Colon (tissue), 2 donors: ENCODE data around the gene PRRT2.
"Not testable (repeated sequence)": the region's sequence is repeated elsewhere in the genome, so short reads cannot be mapped to it uniquely, and the experiment has no call there.

Experiments used
- FAIRE-seq: peaks from 2 replicates; lab custom pipeline; 2012; peaks lifted over from hg19 to GRCh38; lab: Jason Lieb, UNC
- donor health status: control.
- donor health status: control.

PRRT2 gene

DNA sequence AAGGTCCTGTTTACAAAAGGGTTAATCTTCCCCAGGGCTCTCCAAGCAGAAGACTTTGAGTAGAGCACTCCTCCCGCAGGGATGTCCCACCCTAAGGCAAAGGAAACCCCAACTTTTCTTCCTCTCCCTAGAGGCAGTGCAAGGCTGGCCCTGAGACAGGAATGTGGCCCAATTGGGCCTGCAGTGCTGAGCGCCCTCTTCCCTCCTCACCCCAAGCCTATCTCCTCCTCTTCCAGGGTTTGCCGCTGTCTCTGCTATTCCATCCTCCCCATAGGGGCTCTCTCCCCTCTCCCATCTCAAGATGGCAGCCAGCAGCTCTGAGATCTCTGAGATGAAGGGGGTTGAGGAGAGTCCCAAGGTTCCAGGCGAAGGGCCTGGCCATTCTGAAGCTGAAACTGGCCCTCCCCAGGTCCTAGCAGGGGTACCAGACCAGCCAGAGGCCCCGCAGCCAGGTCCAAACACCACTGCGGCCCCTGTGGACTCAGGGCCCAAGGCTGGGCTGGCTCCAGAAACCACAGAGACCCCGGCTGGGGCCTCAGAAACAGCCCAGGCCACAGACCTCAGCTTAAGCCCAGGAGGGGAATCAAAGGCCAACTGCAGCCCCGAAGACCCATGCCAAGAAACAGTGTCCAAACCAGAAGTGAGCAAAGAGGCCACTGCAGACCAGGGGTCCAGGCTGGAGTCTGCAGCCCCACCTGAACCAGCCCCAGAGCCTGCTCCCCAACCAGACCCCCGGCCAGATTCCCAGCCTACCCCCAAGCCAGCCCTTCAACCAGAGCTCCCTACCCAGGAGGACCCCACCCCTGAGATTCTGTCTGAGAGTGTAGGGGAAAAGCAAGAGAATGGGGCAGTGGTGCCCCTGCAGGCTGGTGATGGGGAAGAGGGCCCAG is 1.0 kb downstream of the PRRT2 start:
- no peak for FAIRE-seq

DNA sequence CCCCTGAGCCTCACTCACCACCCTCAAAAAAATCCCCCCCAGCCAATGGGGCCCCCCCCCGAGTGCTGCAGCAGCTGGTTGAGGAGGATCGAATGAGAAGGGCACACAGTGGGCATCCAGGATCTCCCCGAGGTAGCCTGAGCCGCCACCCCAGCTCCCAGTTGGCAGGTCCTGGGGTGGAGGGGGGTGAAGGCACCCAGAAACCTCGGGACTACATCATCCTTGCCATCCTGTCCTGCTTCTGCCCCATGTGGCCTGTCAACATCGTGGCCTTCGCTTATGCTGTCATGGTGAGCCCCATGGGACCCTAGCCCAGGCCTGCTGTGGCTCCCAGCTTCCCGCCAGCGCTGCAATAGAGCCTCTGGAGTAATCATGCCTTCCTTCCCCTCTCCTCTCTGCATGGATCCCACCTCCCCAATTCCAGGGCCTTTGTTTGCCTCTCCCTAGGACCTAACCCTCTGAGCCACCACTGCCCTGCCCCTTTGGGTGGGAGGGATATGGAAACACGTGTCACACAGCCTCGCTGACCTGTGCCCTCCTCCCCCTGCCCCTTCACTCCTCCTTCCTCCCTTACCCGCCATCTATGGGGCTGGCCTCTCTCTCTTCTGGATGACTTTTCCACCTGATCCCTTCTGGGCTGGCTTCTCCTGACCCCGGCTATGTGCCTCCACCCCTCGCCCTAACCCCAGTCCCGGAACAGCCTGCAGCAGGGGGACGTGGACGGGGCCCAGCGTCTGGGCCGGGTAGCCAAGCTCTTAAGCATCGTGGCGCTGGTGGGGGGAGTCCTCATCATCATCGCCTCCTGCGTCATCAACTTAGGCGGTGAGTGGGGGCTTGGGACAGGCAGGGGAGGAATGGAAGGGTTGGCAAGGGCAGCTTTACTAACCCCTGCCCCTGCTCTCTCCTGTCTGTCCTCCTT is 1.9 kb downstream of the PRRT2 start:
- FAIRE-seq: no peak

DNA sequence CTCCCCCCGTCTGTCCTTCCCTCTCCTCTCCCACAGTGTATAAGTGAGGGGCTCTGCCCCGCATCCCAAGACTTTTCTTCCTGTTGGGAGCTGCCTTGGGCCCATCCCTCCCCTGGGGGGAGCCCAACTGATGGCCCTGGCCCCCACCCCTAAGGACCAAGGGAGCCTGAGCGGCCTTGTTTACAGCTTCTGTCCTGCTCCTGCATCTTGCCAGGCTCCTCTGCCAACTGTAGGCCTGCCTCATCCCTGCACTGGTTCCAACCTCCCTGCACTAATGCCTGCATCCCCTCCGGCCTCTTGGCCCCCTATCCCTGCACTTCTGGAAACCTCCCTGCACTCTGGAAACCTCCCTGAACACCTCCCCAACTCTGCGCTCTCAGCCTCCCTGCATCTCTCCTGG is 2.6 kb downstream of the PRRT2 start:
- no peak for FAIRE-seq

DNA sequence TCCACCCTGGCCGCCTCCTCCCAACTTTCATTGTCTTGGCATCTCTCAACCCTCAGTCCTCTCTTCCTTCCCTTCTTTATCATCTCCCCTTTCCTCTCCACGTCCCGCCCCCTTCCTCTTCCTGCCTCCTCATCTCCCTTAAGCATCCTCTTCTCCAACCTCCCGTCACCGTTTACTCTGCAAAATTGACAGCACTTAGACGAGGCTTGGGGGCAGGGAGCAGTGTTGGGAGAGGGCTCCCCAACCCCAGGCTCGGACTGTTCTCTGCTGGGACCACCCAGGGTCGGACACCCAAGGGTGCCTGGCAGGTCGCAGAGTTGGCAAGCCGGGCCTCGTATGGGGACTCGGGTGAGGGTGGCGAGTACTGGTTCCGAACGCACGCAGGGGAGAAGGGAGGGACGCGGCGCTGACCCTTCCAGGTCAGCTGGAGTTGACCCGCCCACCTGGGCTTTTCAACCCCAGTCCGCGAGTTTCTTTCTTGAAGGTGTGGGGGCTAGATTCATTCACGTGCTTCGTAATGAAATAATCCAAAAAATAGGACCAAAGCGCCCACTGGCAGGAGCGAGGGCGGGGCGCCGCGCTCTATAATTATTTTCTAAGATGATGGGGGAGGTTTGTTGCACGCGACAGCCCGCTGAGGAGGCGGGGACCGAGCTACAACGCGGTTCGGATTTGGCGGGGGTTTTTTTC is 3.2 kb downstream of the PRRT2 start:
- FAIRE-seq: no peak

DNA sequence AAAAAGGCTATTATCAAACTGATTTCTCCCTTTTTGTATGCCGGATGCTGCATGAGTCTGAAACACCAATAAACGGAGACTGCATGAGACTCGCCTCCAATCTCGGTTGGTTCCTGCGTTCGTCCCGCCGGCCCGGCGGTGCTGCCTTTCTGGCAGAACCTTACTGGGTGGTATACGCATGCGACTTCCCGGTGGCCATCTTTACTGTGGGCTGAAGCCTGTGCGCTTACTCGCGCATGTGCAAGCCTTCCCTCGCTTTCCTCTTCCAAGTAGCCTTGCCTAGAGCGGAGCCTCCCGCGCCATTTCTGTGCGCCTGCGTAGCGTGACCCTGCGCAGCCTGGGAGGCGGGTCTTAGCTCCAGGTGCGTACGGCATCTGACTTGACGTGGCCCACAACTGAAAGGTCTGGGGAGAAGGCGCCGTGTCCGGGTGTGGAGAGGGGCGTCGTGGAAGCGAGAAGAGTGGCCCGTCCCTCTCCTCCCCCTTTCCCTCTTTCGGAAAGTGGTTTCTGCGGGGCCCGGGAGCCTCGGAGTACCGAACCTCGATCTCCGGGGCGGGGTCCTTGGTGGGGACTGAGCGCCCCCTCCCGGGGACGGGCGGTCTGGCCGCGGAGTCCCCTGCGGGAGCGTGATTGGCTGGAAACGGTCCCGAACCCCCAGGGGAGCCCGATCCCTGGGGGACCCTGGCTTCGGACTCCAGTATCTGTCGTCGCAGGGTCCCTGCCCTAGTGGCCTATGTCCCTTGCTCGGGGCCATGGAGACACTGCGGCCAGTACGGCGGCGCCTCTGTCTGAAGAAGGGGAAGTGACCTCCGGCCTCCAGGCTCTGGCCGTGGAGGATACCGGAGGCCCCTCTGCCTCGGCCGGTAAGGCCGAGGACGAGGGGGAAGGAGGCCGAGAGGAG is 4.0 kb downstream of the PRRT2 start, which contains the start of gene PAGR1:
TSS of gene PAGR1 (plus strand) at position 360 of the 901 bp plus-strand sequence. CDS start at position 734, 374 bp downstream.
- FAIRE-seq: no peak

DNA sequence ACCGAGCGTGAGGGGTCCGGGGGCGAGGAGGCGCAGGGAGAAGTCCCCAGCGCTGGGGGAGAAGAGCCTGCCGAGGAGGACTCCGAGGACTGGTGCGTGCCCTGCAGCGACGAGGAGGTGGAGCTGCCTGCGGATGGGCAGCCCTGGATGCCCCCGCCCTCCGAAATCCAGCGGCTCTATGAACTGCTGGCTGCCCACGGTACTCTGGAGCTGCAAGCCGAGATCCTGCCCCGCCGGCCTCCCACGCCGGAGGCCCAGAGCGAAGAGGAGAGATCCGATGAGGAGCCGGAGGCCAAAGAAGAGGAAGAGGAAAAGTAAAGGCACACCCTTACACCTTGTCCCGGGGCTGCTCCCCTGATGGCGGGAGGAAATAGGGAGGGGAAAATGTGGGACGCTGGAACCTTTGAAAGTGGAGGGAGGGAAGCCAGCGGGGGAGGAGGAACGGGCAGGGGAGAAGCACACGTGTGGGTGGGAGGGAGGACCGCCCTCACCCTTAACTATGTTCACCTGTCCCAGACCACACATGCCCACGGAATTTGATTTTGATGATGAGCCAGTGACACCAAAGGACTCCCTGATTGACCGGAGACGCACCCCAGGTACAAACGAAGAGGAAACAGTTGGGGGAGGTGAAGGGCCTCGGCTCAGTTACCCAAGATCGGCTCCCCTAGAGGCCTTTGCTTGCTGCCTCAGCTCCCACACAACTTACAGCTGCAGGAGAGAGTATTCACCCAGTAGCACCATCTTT is 4.9 kb downstream of the PRRT2 start:
- no peak for FAIRE-seq

DNA sequence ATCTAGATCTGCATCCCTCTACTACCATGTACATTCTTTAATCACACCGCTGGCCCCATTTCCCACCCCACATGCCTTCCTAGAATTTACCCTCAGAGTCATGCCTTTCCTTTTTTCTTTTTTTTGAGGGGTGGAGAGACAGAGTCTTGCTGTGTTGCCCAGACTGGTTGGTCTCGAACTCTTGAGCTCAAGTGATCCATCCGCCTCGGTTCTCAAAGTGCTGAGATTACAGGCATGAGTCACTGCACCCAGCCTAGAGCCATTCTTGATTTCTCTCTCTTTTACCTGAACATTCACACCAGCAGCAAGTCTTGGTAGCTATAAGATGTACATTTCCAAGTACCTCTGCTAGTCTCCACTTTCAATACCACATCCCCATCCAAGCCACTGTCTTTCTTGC is 6.1 kb downstream of the PRRT2 start:
- FAIRE-seq: no peak

DNA sequence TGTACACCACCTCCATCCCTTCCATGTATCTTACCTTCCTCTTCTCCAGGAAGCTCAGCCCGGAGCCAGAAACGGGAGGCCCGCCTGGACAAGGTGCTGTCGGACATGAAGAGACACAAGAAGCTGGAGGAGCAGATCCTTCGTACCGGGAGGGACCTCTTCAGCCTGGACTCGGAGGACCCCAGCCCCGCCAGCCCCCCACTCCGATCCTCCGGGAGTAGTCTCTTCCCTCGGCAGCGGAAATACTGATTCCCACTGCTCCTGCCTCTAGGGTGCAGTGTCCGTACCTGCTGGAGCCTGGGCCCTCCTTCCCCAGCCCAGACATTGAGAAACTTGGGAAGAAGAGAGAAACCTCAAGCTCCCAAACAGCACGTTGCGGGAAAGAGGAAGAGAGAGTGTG is 7.5 kb downstream of the PRRT2 start:
- no peak for FAIRE-seq

DNA sequence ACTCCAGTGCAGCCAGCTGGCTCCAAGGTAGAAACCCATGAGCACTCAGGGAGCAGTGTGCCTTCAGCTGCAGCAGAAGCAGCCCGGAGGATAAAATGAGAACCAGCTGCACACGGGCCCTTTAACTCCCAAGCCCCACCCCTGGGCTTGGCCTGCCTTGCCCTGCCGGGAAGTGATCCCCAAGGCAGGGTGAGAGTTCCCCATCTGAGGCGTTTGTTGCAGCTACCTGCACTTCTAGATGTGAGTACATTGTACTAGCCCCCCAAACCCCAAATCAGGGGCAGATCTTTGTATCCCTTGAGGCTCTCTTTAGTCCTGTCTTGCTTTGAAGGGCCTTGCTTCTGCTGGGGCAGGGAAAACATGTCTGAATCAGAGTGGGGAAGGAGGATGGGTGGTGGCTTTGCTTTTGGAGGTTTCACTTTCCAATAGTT is 8.3 kb downstream of the PRRT2 start, which contains the start of gene MVP:
TSS of gene MVP (plus strand) at position 192 of the 431 bp plus-strand sequence. CDS start 10,088 bp downstream, outside the sequence.
- no peak for FAIRE-seq

DNA sequence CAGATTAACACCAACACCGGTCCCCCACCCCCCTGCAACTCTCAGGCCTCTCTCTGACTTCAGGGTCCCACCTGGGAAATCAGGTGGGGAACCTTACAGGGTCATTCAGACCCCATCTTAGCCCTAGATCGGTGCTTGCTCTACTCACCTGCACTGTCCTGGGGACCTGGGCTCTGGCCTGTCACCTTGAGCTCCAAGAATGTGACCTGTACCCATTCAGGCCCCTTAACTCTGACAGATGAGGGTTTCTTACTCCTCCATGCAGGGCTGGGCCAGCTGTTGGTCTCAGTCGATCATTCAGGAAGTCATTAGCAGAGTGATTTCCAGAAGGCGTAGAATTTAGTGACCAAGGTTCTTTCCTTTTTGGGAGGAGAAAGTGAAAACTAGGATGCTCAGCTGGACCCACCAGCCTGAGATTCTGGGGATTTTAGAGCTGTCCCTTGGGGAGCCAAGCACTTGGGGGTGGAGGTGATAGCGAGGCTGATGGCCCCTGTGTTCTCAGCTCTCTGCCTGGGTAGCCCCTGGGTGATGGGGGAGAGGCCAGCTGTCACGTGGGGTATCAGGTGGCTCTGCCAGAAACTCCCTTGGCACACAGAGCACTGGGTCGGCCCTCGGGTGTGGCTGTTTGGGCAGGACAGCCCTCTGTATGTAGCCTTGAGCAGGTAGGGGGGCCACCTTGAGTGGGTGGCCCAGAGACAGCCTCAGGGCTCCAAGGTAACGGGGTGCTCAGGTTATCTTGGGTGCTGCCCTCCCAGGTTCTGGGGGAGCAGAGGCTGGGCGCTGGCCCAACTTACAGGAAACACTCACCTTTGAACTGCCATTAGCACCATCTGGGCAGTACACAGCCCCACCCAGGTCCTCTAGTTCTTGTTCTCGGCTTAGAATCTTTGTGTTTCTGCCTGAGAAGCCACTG is 9.0 kb downstream of the PRRT2 start:
- no peak for FAIRE-seq

DNA sequence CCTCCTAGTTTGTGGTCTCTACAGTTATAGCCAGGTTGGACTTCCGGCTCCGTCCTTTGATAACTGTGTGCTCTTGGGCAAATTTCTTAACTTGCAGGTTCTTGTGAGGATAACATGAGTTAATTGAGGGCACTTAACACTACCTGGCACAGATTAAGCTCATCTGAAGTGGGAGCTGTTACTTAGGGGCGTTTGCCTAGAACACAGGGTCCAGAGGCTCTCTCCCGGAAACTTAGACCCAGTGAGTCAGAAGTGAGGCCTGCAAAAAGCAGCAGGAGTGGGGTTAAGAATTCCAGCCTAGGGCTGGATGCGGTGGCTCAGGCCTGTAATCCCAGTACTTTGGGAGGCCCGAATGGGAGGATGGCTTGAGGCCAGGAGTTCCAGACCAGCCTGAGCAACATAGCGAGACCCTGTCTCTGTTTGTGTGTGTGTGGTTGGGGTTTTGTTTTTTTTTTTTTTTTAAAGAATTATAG is 9.7 kb downstream of the PRRT2 start:
- FAIRE-seq: no peak

DNA sequence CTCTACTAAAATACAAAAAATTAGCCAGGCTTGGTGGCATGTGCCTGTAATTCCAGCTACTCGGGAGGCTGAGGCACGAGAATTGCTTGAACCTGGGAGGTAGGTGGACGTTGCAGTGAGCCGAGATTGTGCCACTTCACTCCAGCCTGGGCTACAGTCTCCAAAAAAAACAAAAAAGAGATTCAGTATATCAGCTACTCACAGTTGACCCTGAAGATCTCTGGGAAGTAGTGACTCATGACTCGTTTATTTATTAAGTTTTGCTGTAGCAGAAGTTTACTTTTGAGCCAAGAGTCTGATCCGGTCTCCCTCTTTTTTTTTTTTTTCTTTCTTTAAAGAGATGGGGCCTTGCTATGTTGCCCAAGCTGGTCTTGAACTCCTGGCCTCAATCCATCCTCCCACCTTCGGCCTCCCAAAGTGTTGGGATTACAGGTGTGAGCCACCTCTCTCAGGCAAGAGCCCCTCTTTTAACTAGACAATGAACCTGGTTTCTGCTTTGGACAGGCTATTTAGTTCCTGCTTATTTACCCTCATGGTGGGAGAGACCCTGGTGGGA is 12.7 kb downstream of the PRRT2 start:
- no peak for FAIRE-seq

DNA sequence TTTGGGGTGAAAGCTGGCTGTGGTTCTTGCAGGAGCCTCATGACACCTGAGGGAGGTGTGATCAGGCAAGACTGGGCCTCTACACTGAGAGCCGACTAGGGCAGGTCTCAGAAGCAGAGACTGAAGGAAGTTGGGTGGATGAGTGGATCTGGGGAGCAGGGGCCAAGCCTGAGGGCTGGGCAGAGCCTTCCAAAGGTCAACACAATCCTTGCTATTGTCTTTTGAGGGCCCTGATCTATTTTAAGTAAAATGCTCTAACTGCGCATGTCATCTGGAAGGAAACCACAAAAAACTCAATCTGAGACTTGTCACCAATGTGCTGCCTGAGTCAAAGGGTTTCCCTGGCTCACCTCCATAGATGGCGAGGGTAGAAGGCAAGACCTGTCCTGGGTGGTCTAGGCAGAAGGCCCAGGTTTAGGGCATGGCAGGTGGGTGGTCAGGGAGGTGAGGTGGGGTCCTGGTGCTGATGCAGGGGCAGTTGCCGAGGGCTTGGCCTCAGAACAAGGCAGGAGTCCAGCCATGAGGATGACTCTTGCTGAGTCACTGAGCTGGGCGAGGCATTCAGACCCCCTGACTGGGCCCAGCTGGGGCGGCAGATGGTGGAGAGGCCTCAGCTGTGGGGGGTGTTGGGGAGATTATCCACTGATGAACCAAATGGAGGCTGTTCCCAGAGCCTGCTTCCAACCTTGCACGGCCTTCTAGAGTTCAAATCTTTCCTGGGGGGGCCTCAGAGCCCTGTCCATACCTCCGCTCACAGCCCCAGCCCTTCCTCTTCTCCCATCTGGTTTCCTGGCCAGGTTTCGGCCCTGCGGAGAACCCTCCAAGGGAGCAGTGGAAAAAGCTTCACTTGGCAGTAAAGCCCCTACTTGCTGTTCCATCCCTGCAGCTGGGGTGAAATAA is 13.4 kb downstream of the PRRT2 start:
- FAIRE-seq: no peak

DNA sequence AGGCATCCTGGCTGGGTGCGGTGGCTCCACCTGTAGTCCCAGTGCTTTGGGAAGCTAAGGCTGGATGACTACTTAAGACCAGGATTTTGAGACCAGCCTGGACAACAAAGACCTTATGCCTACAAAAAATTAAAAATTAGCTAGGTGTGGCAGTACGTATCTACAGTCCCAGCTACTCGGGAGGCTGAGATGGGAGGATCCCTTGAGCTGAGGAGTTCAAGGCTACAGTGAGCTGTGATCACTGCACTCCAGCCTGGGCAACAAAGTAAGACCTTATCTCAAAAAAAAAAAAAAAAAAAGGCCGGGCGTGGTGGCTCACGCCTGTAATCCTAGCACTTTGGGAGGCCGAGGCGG is 14.3 kb downstream of the PRRT2 start:
- FAIRE-seq: no peak

DNA sequence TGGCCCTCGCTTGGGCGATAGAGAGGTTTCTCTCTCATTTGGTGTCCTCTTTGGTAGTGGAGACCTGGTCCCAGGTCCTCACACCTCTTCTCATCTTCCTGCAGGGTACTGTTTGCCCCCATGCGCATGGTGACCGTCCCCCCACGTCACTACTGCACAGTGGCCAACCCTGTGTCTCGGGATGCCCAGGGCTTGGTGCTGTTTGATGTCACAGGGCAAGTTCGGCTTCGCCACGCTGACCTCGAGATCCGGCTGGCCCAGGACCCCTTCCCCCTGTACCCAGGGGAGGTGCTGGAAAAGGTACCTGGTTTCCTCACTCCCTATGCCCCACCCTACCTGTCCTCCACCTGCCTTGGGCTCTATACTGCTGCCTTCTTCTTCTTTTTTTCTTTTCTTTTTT is 18.8 kb downstream of the PRRT2 start:
- FAIRE-seq: no peak

DNA sequence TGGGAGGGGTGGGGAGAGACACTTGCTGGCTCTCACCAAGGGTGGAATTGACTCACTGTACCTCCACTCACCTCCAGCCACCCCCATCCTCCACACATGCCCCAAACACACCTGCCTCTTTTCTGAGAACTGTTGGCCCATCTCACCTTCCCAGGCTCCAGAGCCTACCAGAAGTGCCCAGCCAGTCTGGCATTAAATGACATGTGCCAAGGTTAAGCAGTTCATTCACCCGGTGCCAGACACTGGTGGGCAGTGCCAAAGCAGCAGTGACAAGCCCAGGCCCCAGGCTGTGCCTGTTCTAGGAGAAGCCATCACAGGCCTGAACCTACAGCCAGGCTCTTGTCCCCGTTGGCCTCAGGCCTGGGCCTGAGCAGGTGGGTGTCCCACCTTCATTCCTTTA is 19.5 kb downstream of the PRRT2 start:
- no peak for FAIRE-seq

DNA sequence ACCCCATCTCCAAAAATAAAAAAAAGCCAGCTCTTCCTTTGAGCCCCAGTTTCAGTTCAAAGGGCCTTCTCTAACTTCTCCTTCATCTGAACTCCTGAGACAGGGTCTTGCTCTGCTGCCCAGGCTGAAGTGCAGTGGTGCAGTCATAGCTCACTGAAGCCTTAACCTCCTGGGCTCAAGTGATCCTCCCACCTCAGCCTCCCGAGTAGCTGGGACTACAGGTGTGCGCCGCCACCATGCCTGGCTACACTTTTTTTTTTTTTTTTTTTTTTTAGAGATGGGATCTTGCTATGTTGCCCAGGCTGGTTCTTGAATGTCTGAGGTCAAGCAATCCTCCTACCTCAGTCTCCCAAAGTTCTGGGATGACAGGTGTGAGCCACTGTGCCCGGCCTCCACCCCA is 21.2 kb downstream of the PRRT2 start:
- not testable (repeated sequence) for FAIRE-seq

DNA sequence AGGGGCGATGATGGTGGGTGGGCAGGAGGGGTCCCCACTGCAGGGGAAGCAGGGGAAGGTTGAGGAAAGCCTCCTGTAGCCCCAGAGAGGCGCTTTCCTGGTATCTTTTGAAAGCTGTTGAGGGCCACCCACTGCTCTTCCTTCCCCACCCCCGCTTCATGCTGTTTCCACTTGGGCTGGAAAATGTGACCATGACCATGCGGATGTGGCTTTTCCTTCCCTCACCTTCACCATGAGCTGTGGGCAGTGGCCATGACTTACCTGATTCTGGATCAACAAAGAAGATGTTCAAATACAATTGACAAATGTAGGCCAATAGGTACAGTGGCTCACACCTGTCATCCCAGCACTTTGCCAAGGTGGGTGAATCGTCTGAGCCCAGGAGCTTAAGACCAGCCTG is 22.1 kb downstream of the PRRT2 start:
- no peak for FAIRE-seq
